ENCODE results near the gene PRR3.

Gene PRR3

DNA sequence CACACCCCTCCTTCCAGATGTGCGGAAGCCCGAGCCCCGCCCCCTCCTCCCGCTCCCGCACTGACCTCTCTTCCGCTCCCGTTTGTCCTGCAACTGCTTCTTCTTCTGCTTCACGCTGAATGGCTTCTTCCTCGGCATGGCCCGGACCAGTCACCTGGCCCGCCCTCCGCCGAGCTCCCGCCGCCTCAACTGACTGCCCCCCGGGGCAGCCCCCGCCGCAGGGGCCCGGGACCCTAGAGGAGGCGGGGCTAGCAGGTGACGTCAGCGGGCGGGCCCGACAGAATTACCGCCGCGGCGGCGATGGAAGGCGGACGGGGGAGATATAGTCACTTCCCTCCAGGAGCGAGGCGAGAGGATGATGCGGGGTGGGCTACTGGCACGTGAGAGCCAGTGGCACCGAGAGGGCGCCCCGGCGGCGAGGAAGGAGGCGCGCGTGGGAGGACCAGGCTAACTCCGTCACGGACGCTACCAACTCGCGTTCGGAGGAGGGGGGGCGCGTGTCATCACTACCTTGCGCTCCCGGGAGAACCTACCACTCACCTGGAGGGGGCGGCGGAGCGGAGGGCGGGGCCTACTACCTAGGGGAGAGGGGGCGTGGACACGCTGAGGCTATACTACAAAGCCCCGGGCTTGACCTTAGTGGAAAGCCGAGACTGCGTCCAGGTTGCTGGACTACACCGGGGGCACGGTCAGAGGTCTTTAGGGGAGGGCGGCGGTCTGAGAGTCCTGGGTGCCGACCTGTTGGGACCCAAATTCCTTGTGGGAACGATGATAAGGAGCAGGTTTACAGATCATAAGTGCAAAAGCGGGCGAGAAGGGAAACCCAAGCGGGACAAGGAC, 809 bp upstream of the PRR3 start, which contains the start of gene GNL1:
TSS of gene GNL1 (minus strand) at position 424 of the 840 bp plus-strand sequence. CDS start at position 138, 286 bp downstream.
- peak; percentile 67 for DNase-seq (ENCODE audit: low read depth)
- TF ChIP-seq, protein P1, sequence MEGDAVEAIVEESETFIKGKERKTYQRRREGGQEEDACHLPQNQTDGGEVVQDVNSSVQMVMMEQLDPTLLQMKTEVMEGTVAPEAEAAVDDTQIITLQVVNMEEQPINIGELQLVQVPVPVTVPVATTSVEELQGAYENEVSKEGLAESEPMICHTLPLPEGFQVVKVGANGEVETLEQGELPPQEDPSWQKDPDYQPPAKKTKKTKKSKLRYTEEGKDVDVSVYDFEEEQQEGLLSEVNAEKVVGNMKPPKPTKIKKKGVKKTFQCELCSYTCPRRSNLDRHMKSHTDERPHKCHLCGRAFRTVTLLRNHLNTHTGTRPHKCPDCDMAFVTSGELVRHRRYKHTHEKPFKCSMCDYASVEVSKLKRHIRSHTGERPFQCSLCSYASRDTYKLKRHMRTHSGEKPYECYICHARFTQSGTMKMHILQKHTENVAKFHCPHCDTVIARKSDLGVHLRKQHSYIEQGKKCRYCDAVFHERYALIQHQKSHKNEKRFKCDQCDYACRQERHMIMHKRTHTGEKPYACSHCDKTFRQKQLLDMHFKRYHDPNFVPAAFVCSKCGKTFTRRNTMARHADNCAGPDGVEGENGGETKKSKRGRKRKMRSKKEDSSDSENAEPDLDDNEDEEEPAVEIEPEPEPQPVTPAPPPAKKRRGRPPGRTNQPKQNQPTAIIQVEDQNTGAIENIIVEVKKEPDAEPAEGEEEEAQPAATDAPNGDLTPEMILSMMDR (conservative IDR thresholded peaks at IDR 0.05; ENCODE audit: low read depth, low read length) = no peak
- peak within 1 kb of the TSS; percentile 77 for H3K4me3 ChIP-seq (ENCODE audit: low read length)

DNA sequence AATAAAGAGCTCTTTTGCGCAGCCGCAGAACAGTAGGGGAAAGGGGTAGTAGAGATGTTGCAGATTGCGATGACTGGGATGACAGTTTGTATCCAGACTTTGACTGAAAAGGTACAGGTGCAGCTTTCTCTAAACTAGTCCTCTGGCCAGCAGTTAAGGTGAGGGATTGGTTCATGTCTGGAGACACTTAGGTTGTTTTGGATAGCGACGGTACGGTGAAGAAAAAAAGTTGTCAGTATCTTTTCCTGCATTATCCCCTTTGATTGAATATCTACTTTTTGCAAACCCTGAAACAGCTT, 537 bp downstream of the PRR3 start:
- H3K4me3 ChIP-seq (ENCODE audit: low read length) = peak overlapping the region; percentile 77
- no peak for DNase-seq (ENCODE audit: low read depth)
- TF ChIP-seq, protein P1 (conservative IDR thresholded peaks at IDR 0.05; ENCODE audit: low read depth, low read length) = no peak

DNA sequence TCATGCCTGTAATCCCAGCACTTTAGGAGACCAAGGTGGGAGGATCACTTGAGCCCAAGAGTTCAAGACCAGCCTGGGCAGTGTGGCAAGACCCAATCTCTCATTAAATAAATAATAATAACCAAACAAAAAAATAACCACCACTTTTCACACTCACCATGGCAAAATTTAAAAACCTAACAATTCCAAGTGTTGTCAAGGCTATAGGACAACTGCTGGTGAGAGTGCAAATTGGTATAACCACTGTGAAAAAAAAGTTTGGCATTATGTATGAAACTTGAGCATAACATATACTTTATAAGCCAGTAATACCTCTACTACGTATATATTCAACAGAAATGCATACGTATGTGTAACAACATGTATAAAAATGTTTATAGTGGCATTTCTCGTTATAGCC, 3.8 kb downstream of the PRR3 start:
- TF ChIP-seq, protein P1 (conservative IDR thresholded peaks at IDR 0.05; ENCODE audit: low read depth, low read length) = no peak
- no peak overlapping the region for H3K4me3 ChIP-seq (ENCODE audit: low read length)
- DNase-seq (ENCODE audit: low read depth) = no peak

- TF ChIP-seq, protein P1 (conservative IDR thresholded peaks at IDR 0.05; ENCODE audit: low read depth, low read length) = no peak
- no peak for DNase-seq (ENCODE audit: low read depth)
- H3K4me3 ChIP-seq (ENCODE audit: low read length) = no peak overlapping the region
Observed at GRCh38 chr6:30562470-30563425, 5.7 kb downstream of the PRR3 start.

- TF ChIP-seq, protein P1 (conservative IDR thresholded peaks at IDR 0.05; ENCODE audit: low read depth, low read length) = no peak
- DNase-seq (ENCODE audit: low read depth) = no peak
- no peak overlapping the region for H3K4me3 ChIP-seq (ENCODE audit: low read length)
Observed at GRCh38 chr6:30564114-30564513, 7.0 kb downstream of the PRR3 start.

DNA sequence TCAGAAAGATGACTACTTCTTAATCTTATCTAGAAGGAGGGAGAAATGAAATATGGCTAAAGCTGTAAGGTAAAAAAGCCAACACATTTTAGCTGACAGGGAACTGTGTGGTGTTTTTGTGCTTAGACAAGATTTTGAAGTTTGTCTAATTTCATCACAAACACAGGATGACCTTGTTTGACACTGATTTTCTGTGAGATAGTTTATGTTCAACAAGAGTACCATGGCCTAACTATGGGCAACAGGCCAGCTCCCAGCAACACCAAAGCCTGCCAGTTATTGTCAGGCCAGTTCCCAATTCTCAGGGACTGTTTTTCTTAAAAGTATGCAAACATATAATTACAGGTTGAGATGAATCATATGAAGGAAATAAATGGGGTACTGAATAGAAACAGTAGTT, 8.7 kb downstream of the PRR3 start:
- TF ChIP-seq, protein P1 (conservative IDR thresholded peaks at IDR 0.05; ENCODE audit: low read depth, low read length) = no peak
- H3K4me3 ChIP-seq (ENCODE audit: low read length) = no peak overlapping the region
- DNase-seq (ENCODE audit: low read depth) = no peak

Measured in retinal pigment epithelial cell (primary cell).